LNCAP (cell line): ENCODE results near the gene TMEM59L.

Experiments
- CTCF ChIP-seq: fragments of 450-650 bp; IDR thresholded peaks from 2 replicates; pipeline ENCODE4 v1.5.1; 2017; ENCODE audit warnings: mild to moderate bottlenecking

Gene TMEM59L

DNA sequence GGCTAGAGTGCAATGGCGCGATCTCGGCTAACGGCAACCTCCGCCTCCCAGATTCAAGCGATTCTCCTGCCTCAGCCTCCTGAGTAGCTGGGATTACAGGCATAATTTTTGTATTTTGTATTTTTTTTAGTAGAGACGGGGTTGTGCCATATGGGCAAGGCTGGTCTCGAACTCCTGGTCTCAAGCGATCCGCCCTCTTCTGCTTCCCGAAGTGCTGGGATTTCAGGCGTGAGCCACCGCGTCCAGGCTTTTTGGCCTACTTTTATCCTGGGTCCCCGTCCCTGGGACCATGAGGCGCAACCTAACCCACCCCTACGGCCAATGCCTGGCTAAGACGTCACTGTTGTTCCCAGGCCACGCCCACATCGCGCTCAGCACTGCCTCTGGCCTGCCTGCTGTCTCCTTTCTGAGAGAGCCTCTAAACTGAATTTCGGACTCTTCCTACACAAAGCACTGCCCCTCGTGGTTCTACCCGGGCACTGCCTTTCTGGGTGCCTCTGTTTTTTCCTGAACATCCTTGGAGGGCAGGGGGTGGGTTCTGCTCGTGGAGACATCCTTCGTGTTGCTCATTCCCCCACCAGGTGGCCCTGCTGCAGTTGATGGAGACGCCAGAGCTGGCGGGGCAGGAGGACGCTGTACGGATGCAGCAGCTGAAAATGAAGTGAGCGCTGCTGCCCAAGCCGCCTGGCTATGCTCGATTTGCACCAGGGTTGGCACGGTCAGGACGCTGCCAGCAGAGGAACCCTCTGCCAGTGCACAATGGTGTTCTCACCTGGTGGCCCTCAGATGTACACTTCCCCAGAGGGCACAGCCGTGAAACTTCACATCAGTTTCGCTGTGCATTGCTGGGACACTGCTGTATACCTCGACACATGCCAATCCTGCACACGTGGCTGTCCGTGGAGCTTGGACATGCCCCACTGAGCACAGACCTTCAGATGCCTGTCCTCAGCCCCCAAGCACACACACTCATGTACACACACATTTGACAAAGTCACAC lies 22.1 kb upstream of the TMEM59L start:
- TF ChIP-seq CTCF = no peak

GRCh38 chr19:18591735-18592385 lies 20.8 kb upstream of the TMEM59L start:
- no peak for TF ChIP-seq CTCF

DNA sequence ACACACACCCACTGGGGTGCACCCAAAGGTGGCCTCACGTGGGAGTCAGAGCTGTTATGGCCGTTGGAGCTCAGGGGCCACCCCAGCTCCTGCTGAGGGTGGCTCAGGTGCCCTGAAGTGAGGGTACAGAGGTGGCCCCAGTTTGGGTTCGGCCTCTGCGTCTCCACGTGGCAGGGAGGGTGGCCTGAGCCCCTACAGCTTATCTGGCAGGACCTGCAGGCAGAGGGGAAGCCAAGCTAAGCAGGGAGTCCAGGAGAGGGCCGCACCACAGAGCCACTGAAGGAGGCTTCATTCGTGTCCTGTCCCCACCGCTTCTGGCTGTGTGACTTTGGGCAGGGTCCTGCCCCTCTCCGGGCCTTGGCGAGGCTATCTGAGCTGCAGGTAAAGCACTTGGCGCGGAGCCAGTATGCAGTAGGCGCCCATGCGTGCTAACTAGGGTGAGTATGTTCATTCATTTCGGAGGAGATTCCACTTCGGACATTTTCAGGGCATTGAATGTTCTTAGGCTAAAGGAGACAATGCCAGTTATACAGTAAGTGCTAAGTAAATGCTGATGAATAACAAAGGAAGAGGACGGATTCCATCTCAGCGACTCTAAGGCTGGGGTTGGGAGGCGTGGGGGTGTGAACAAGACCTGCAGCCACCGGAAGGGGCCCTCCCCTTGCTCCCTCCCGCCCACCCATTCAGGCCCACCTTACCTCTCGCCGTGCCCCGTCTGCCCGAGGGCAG lies 19.1 kb upstream of the TMEM59L start:
- TF ChIP-seq CTCF = no peak

DNA sequence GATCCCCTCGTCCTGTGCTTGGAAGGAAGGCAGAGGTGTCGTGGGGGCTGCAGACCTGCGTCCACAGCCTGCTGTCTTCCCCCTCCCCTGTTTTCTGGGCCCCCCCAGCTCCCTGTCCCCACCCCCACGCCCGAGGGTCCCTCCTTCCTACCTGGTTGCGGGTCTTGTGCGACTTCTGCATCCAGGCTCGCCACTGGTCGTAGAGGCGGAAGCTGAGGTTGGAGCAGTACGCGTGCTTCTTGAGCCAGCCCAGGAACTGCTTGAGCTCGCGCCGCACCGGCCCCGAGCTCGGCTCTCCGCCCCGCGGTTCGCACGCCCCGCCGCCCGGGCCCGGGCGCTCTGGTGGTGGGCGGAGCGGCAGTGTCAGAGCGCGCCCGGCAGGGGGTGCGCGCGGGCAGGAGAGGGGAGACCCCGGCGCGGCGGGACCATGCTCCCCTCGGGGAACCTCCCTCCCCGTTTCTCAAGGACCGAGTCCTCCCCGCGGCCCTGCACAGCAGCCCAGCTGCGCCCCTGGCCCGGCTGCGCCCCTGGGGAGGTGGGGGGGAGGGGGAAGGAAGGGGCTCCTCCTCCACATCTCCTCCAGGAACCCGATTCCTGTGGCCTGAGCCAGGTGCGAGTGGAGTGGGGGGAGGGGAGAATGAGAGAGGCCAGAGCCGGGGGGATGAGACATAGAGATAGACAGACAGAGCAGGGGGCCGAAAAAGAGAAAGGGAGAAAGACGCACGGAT lies 18.4 kb upstream of the TMEM59L start:
- peak; percentile 94 for TF ChIP-seq CTCF

GRCh38 chr19:18594824-18595373 lies 17.8 kb upstream of the TMEM59L start:
- no peak for TF ChIP-seq CTCF

DNA sequence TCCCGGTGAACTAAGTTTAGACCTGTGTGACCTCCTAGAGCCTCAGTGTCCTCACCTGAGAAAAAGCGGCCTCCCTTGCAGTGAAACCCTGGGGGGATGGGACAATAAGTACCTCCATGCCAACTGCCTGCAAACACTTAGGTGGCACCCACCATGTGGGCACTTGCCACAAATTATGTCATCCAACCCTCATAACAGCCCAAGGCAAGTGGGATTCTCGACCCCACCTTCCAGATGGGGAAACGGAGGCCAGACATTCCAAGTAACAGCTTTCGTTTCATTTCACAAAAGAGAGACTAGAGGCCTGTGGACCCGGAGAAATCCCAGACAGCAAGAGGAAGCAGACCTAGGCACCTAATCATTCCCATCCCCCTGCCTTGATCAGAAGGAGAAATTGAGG lies 17.2 kb upstream of the TMEM59L start:
- no peak for TF ChIP-seq CTCF
